Adipocyte (in vitro differentiated cells): ENCODE measurements around the gene ZNRF2.
"Not testable (repeated sequence)": the region's sequence is repeated elsewhere in the genome, so short reads cannot be mapped to it uniquely, and the experiment has no call there.

Experiments used
- DNase-seq: peaks from one replicate; pipeline ENCODE4 v3.0.0-alpha.2; 2015; ENCODE audit warnings: low read depth
- H3K27me3 ChIP-seq: replicated peaks from 2 replicates; pipeline ENCODE4 v1.7.0; 2013; ENCODE audit warnings: mild to moderate bottlenecking, low read length, moderate library complexity; ENCODE audit not compliant: control insufficient read depth, insufficient read depth
- H3K36me3 ChIP-seq: 2 replicates; pipeline ENCODE4 v1.7.0; 2013; ENCODE audit warnings: low read length, mild to moderate bottlenecking, moderate library complexity; ENCODE audit not compliant: control insufficient read depth, insufficient read depth, severe bottlenecking
- H3K4me1 ChIP-seq: 2 replicates; pipeline ENCODE4 v1.7.0; 2013; ENCODE audit warnings: mild to moderate bottlenecking, low read length, moderate library complexity; ENCODE audit not compliant: control insufficient read depth, insufficient read depth
- H3K4me3 ChIP-seq: 2 replicates; pipeline ENCODE4 v1.7.0; 2013; ENCODE audit warnings: mild to moderate bottlenecking, low read length, moderate library complexity
- H3K9ac ChIP-seq: 2 replicates; pipeline ENCODE4 v1.7.0; 2013; ENCODE audit warnings: mild to moderate bottlenecking, low read length, moderate library complexity
- H3K9me3 ChIP-seq: 2 replicates; pipeline ENCODE4 v1.7.0; 2013; ENCODE audit warnings: mild to moderate bottlenecking, low read length, moderate library complexity; ENCODE audit not compliant: control insufficient read depth

The ZNRF2 gene

DNA sequence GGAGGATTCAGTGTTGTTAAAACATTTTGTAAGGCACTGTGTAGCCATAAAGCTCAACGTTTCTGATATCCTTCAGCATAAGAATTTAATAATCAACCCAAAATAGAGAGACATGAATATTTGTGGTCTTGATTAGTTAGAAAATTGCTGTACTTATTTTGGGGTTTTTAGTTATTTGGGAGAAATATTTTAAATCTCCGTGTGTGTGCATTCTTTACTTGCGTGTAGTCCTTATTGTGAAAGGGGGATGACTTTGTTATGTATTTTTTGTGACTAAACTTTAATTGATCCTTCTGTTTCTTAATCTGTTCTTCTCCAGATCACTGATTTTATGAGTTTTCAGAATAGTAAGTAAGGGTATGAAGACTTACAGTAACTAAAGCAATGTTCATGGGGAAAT lies 81.2 kb downstream of the ZNRF2 start:
- Histone ChIP-seq H3K9me3 (no peaks in the 10 kb centered on the region), H3K9ac (no peak overlapping the region), H3K4me3 (no peak overlapping the region), H3K27me3 (no peaks in the 10 kb centered on the region), H3K36me3 (no peaks in the 10 kb centered on the region), H3K4me1 (peaks cover 24% of the 10 kb centered on the region)
- no peak for DNase-seq

- Histone ChIP-seq H3K4me3 (no peak overlapping the region), H3K36me3 (no peaks in the 10 kb centered on the region), H3K27me3 (no peaks in the 10 kb centered on the region), H3K4me1 (peaks cover 24% of the 10 kb centered on the region), H3K9me3 (no peaks in the 10 kb centered on the region), H3K9ac (no peak overlapping the region)
- DNase-seq = no peak
Measured at GRCh38 chr7:30366606-30367005, 82.2 kb downstream of the ZNRF2 start.

- no peaks in the 10 kb centered on the region for H3K36me3 ChIP-seq
- peaks cover 24% of the 10 kb centered on the region for H3K4me1 ChIP-seq
- H3K9ac ChIP-seq = no peak overlapping the region
- no peak for DNase-seq
- H3K4me3 ChIP-seq = no peak overlapping the region
- no peaks in the 10 kb centered on the region for H3K27me3 ChIP-seq
- no peaks in the 10 kb centered on the region for H3K9me3 ChIP-seq
Measured at GRCh38 chr7:30367561-30367960, 83.2 kb downstream of the ZNRF2 start.

DNA sequence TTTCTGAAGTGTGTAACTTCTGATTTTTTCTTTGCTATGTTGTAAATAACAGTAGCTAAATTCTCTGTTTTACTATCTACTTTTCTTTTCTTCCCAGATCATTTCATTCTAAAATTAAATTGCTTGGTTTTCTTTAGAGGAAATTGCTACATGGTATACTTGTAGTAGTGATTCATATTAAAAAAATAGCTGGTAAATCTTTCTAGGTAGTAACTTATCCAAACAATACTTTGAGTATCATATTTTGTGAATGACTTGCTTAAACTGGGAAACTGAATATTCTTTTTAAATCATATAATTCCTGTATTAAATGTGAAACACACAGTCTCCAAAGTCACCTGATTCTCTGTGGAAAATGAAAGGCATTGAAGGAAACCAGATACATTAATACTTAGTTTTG lies 85.5 kb downstream of the ZNRF2 start:
- DNase-seq = peak; percentile 19
- H3K9me3 ChIP-seq = no peaks in the 10 kb centered on the region
- peaks cover 24% of the 10 kb centered on the region for H3K4me1 ChIP-seq
- H3K4me3 ChIP-seq = no peak overlapping the region
- no peaks in the 10 kb centered on the region for H3K27me3 ChIP-seq
- no peaks in the 10 kb centered on the region for H3K36me3 ChIP-seq
- no peak overlapping the region for H3K9ac ChIP-seq

DNA sequence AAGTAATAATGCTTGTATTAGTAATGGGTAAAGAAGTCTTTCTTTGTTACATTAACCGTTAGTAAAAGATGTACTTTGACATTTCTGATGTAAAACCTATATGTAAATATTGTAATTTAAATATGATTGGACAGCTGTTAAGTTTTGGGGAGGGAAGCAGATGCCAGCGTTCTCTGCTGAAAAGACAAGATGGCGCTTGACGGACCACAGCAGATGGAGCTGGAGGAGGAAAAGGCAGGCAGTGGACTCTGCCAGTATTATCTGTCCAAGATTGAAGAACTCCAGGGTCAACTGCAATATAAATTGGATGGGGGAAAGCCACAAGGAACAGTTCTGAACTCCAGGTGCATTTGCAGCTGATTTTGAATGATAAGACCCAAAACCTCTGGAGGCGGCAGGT lies 86.9 kb downstream of the ZNRF2 start:
- peaks cover 13% of the 10 kb centered on the region for H3K4me1 ChIP-seq
- no peak overlapping the region for H3K4me3 ChIP-seq
- H3K27me3 ChIP-seq = no peaks in the 10 kb centered on the region
- H3K9ac ChIP-seq = no peak overlapping the region
- DNase-seq = no peak
- H3K36me3 ChIP-seq = no peaks in the 10 kb centered on the region
- H3K9me3 ChIP-seq = no peaks in the 10 kb centered on the region

- no peaks in the 10 kb centered on the region for H3K9me3 ChIP-seq
- H3K36me3 ChIP-seq = no peaks in the 10 kb centered on the region
- no peaks in the 10 kb centered on the region for H3K27me3 ChIP-seq
- peaks cover 7% of the 10 kb centered on the region for H3K4me1 ChIP-seq
- H3K9ac ChIP-seq = no peak overlapping the region
- no peak overlapping the region for H3K4me3 ChIP-seq
- no peak for DNase-seq
Measured at GRCh38 chr7:30378275-30378674, 93.9 kb downstream of the ZNRF2 start.

DNA sequence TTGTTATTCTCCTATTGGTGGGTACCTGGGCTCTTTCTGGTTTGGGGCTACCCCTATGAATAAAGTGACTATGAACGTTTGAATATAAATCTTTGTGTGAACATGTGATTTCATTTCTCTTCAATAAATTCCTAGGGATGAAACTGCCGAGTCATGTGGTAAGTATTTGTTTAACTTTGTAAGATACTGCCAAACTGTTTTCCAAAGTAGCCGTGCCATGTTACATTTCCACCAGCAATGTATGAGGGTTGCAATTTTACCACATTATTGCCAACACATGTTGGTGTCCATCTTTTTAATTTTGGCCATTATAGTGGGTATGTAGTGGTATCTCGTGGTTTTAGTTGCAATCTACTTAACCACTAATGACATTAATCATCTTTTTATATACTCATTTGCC lies 94.7 kb downstream of the ZNRF2 start:
- peaks cover 7% of the 10 kb centered on the region for H3K4me1 ChIP-seq
- H3K9ac ChIP-seq = no peak overlapping the region
- H3K4me3 ChIP-seq = no peak overlapping the region
- H3K9me3 ChIP-seq = no peaks in the 10 kb centered on the region
- H3K36me3 ChIP-seq = no peaks in the 10 kb centered on the region
- DNase-seq = no peak
- no peaks in the 10 kb centered on the region for H3K27me3 ChIP-seq

- no peaks in the 10 kb centered on the region for H3K27me3 ChIP-seq
- H3K9ac ChIP-seq = no peak overlapping the region
- no peaks in the 10 kb centered on the region for H3K36me3 ChIP-seq
- no peaks in the 10 kb centered on the region for H3K9me3 ChIP-seq
- H3K4me1 ChIP-seq = peaks cover 7% of the 10 kb centered on the region
- H3K4me3 ChIP-seq = no peak overlapping the region
- no peak for DNase-seq
Measured at GRCh38 chr7:30379741-30380140, 95.3 kb downstream of the ZNRF2 start.

DNA sequence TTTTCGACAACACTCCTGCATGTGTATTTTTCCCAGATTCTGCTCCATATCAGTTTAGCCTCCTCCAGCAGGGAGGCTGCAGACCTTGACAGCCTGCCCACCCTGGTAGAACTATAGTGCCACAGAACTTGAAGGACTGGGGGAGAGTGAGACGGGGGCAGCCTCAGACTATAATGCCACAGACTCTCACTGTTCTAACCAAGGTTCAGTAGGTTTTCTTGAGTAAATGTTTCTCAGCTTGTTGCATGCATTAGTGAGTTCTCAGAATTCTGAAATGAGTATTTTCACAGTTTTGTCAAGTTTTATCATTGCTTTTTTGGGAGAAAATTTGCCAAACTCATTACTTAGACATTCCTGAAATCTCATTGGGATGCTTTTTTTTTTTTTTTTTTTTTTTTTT lies 95.9 kb downstream of the ZNRF2 start:
- no peak overlapping the region for H3K4me3 ChIP-seq
- H3K9me3 ChIP-seq = no peaks in the 10 kb centered on the region
- no peak overlapping the region for H3K9ac ChIP-seq
- no peaks in the 10 kb centered on the region for H3K27me3 ChIP-seq
- no peaks in the 10 kb centered on the region for H3K36me3 ChIP-seq
- DNase-seq = no peak
- peaks cover 7% of the 10 kb centered on the region for H3K4me1 ChIP-seq

DNA sequence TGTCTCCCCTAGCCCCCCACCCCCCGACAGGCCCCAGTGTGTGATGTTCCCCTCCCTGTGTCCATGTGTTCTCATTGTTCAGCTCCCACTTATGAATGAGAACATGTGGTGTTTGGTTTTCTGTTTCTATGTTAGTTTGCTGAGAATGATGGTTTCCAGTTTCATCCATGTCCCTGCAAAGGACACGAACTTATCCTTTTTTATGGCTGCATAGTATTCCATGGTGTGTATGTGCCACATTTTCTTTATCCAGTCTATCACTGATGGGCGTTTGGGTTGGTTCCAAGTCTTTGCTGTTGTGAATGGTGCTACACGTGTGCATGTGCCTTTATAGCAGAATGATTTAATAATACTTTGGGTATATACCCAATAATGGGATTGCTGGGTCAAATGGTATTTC lies 96.4 kb downstream of the ZNRF2 start:
- not testable (repeated sequence) for DNase-seq, H3K4me3 ChIP-seq, H3K9me3 ChIP-seq, H3K36me3 ChIP-seq, H3K9ac ChIP-seq, H3K4me1 ChIP-seq, H3K27me3 ChIP-seq

GRCh38 chr7:30382607-30383006 lies 98.2 kb downstream of the ZNRF2 start:
- peaks cover 7% of the 10 kb centered on the region for H3K4me1 ChIP-seq
- no peak overlapping the region for H3K4me3 ChIP-seq
- H3K9me3 ChIP-seq = no peaks in the 10 kb centered on the region
- H3K36me3 ChIP-seq = no peaks in the 10 kb centered on the region
- H3K9ac ChIP-seq = no peak overlapping the region
- DNase-seq = no peak
- no peaks in the 10 kb centered on the region for H3K27me3 ChIP-seq

DNA sequence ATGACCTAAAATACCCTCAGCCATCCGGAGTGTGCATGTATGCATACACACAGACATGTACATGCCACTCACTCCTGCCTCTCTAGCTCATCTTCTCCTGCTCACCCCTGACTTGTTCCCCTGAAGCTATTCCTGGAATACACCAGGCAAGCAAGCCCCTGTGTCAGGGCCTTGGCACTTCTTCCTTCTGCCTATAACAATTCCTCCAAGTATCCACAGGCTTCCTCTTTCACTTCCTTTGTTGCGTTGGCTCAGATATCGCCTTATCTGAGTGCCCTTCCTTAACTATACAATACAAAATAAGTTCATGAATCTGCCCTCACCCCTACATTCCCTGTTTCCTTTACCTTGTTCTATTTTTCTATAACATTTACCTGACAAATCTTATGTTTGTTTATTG lies 105.4 kb downstream of the ZNRF2 start:
- no peak overlapping the region for H3K4me3 ChIP-seq
- H3K36me3 ChIP-seq = peaks cover 3% of the 10 kb centered on the region
- no peaks in the 10 kb centered on the region for H3K27me3 ChIP-seq
- H3K9ac ChIP-seq = no peak overlapping the region
- H3K4me1 ChIP-seq = no peaks in the 10 kb centered on the region
- DNase-seq = no peak
- H3K9me3 ChIP-seq = no peaks in the 10 kb centered on the region
